ENCODE results near the gene HOXC9.

Gene HOXC9

DNA sequence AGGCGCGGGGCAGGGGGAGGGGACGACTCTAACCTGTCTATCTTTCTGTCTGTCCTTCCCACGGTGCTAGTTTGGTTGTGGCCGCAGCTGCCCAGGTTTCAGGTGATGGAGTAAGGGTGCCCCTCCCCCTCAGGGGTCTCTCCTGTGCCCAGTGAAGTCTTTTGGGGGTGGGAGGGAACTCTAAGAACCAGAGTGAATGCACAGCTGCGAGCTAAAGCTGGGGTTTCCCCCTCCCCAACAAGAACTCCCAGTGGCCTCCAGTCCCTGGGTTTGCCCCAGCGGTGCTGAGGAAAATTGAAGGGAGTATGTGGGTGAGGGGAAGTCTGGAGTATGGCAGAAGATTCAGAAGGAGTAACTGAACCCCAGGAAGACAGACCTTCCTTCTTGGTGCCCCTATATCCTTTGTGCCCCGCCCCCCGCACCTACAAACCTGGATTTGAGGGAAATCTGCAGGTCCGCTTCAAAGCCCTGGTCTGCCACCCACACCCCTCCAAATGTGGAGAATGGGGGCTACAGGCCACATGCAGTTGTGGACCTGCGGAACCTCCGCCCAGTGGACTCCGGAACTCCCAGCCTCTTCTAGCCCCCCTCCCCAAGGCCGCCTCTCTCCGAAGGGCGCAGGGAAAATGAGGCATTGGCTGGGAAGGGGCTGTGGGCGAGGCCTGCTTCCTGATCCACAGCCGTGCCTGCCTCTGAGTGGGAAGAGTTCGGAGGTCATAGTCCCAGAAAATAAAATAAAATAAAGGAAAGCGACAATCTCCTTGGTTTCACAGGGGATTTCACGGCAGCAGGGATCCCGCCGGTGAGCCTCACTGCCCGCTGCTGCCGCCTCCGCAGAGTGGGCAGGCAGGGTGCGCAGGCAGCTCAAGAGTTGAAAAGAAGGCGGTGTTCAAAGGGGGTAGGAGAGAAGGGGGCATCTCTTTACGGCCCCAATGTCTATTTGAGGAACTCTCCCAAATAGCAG is 3.4 kb upstream of the HOXC9 start (continued):
- TF ChIP-seq, protein P1, sequence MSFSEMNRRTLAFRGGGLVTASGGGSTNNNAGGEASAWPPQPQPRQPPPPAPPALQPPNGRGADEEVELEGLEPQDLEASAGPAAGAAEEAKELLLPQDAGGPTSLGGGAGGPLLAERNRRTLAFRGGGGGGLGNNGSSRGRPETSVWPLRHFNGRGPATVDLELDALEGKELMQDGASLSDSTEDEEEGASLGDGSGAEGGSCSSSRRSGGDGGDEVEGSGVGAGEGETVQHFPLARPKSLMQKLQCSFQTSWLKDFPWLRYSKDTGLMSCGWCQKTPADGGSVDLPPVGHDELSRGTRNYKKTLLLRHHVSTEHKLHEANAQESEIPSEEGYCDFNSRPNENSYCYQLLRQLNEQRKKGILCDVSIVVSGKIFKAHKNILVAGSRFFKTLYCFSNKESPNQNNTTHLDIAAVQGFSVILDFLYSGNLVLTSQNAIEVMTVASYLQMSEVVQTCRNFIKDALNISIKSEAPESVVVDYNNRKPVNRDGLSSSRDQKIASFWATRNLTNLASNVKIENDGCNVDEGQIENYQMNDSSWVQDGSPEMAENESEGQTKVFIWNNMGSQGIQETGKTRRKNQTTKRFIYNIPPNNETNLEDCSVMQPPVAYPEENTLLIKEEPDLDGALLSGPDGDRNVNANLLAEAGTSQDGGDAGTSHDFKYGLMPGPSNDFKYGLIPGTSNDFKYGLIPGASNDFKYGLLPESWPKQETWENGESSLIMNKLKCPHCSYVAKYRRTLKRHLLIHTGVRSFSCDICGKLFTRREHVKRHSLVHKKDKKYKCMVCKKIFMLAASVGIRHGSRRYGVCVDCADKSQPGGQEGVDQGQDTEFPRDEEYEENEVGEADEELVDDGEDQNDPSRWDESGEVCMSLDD (tag by site-specific recombination; IDR thresholded peaks at IDR 0.05): no peak
- TF ChIP-seq ZBTB8A (tag by site-specific recombination; IDR thresholded peaks at IDR 0.05): no peak
- peak; percentile 77 for TF ChIP-seq EGR2 (tag by site-specific recombination; IDR thresholded peaks at IDR 0.05; ENCODE audit: low read depth)
- TF ChIP-seq, protein P2, sequence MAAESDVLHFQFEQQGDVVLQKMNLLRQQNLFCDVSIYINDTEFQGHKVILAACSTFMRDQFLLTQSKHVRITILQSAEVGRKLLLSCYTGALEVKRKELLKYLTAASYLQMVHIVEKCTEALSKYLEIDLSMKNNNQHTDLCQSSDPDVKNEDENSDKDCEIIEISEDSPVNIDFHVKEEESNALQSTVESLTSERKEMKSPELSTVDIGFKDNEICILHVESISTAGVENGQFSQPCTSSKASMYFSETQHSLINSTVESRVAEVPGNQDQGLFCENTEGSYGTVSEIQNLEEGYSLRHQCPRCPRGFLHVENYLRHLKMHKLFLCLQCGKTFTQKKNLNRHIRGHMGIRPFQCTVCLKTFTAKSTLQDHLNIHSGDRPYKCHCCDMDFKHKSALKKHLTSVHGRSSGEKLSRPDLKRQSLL (tag by site-specific recombination; IDR thresholded peaks at IDR 0.05): 0 out of 2 replicates have a peak, but pooled peaks have one; percentile 22
- TF ChIP-seq SP2 (tag by site-specific recombination; IDR thresholded peaks at IDR 0.05): peak; percentile 23
- TF ChIP-seq ZNF561 (tag by site-specific recombination; IDR thresholded peaks at IDR 0.05; ENCODE audit: borderline replicate concordance): peak; percentile 45; the same call in 1 of the 2 replicates

DNA sequence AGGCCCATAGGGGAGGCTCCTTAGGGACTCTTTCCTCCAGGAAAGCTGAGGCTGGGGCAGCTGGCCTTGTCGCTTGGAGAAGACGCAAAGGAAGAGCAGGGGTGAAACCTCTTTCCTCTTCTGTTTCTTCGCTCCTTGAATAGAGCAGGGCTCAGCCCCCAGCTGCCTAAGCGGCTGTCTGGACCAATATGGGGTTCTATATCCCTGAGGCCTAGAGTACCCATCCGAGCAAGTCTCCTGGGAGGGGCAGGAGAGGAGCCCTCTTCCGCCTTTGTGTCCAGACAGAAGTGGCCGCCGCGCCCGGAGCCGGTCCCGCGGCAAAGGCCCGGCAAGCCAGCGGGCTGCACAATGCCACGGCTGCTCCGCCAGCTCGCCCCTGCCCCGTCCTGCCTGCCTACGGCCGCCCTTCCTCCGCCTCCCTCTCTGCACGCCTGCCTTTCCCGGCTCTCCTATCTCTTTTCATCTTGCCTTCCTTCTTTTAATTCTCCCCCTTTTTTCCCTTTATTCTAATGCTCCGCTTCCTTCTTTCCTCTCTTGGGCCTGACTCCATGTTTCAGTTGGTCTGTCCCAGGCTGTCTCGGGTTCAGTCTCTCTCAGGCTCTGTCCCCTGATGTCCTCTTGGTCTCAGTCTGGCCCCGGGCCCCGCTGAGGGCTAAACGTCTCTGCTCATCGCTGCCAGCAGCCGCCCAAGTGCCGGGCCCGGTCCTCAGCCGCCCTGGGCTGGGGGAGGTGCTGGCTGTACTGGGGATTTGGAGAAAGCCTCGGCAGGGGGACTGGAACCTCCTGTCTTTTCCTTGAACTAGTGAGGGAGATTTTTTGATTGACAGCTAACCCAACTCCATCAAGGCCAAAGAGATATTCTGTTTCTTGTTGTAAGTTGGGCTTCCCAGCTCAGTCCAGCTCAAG is 2.5 kb upstream of the HOXC9 start:
- H3K4me1 ChIP-seq (ENCODE audit: control insufficient read depth, insufficient read depth, low read length): peaks cover 38% of the 10 kb centered on the region
- POLR2A ChIA-PET: interaction anchor here (0.8 to 1.4 kb wide), 3 partner anchors 10 to 191 kb away, joined by 3 read pairs; partner anchors contain the start of gene SMUG1
- no peak overlapping the region for H3K4me3 ChIP-seq (ENCODE audit: low read depth, low read length)
- CTCF ChIA-PET: interaction anchor here (0.6 to 6.7 kb wide), 9 partner anchors 10 to 251 kb away, joined by 3 to 49 read pairs (median 8); partner anchors contain the start of gene HOXC10
- peaks cover 1% of the 10 kb centered on the region in 2 experiments; a peak in 2 of 3 replicates for H3K36me3 ChIP-seq (ENCODE audit: control insufficient read depth in 2 of 2, insufficient read depth in 1 of 2, low read length in 2 of 2)
- no peaks in the 10 kb centered on the region for H3K9me3 ChIP-seq (ENCODE audit: control insufficient read depth, insufficient read depth, low read depth, low read length)
- peak overlapping the region; percentile 98; the same call in 1 of the 2 replicates for H3K27ac ChIP-seq (ENCODE audit: extremely low read depth, low read depth, low read length)
- TF ChIP-seq ZNF292 (tag by site-specific recombination; IDR thresholded peaks at IDR 0.05; ENCODE audit: borderline replicate concordance, low read depth) (no peak), ZNF561 (tag by site-specific recombination; IDR thresholded peaks at IDR 0.05; ENCODE audit: borderline replicate concordance) (no peak; the same call in 1 of the 2 replicates), GLI4 (tag by site-specific recombination; IDR thresholded peaks at IDR 0.05) (no peak), ZNF600 (tag by site-specific recombination; IDR thresholded peaks at IDR 0.05) (peak; percentile 98), ZNF114 (tag by site-specific recombination; IDR thresholded peaks at IDR 0.05) (no peak), ZNF629 (tag by site-specific recombination; IDR thresholded peaks at IDR 0.05) (no peak), ZNF785 (tag by site-specific recombination; IDR thresholded peaks at IDR 0.05) (no peak), KLF9 (tag by site-specific recombination; IDR thresholded peaks at IDR 0.05; ENCODE audit: low read depth) (no peak; the same call in 1 of the 2 replicates), RBAK (tag by site-specific recombination; IDR thresholded peaks at IDR 0.05) (no peak), ZNF521 (tag by site-specific recombination; IDR thresholded peaks at IDR 0.05) (no peak), ZNF529 (tag by site-specific recombination; IDR thresholded peaks at IDR 0.05; ENCODE audit: insufficient replicate concordance) (no peak), ZNF350 (tag by site-specific recombination; IDR thresholded peaks at IDR 0.05) (no peak), IKZF3 (tag by site-specific recombination; IDR thresholded peaks at IDR 0.05) (no peak; the same call in 1 of the 2 replicates)
- TF ChIP-seq, protein P3, sequence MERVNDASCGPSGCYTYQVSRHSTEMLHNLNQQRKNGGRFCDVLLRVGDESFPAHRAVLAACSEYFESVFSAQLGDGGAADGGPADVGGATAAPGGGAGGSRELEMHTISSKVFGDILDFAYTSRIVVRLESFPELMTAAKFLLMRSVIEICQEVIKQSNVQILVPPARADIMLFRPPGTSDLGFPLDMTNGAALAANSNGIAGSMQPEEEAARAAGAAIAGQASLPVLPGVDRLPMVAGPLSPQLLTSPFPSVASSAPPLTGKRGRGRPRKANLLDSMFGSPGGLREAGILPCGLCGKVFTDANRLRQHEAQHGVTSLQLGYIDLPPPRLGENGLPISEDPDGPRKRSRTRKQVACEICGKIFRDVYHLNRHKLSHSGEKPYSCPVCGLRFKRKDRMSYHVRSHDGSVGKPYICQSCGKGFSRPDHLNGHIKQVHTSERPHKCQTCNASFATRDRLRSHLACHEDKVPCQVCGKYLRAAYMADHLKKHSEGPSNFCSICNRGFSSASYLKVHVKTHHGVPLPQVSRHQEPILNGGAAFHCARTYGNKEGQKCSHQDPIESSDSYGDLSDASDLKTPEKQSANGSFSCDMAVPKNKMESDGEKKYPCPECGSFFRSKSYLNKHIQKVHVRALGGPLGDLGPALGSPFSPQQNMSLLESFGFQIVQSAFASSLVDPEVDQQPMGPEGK (tag by site-specific recombination; IDR thresholded peaks at IDR 0.05): no peak; the same call in 1 of the 2 replicates
- TF ChIP-seq, protein P4, sequence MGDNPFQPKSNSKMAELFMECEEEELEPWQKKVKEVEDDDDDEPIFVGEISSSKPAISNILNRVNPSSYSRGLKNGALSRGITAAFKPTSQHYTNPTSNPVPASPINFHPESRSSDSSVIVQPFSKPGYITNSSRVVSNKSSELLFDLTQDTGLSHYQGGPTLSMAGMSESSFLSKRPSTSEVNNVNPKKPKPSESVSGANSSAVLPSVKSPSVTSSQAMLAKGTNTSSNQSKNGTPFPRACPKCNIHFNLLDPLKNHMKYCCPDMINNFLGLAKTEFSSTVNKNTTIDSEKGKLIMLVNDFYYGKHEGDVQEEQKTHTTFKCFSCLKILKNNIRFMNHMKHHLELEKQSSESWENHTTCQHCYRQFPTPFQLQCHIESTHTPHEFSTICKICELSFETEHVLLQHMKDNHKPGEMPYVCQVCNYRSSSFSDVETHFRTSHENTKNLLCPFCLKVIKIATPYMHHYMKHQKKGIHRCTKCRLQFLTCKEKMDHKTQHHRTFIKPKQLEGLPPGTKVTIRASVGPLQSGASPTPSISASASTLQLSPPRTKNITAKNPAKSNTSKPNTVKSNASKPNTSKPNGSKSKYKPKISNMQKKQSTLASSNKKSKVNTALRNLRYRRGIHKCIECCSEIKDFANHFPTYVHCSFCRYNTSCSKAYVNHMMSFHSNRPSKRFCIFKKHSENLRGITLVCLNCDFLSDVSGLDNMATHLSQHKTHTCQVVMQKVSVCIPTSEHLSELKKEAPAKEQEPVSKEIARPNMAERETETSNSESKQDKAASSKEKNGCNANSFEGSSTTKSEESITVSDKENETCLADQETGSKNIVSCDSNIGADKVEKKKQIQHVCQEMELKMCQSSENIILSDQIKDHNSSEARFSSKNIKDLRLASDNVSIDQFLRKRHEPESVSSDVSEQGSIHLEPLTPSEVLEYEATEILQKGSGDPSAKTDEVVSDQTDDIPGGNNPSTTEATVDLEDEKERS (tag by site-specific recombination; IDR thresholded peaks at IDR 0.05): no peak
- TF ChIP-seq, protein P5, sequence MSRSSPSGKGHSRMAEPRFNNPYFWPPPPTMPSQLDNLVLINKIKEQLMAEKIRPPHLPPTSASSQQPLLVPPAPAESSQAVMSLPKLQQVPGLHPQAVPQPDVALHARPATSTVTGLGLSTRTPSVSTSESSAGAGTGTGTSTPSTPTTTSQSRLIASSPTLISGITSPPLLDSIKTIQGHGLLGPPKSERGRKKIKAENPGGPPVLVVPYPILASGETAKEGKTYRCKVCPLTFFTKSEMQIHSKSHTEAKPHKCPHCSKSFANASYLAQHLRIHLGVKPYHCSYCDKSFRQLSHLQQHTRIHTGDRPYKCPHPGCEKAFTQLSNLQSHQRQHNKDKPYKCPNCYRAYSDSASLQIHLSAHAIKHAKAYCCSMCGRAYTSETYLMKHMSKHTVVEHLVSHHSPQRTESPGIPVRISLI (tag by site-specific recombination; IDR thresholded peaks at IDR 0.05): no peak

All from HEK293 (cell line).